22Rv1 (cell line): ENCODE measurements around the gene PPP2R5C.

Experiments
- CTCF ChIP-seq: fragments of 450-650 bp; IDR thresholded peaks from 2 replicates; pipeline ENCODE4 v1.5.1; 2017; ENCODE audit warnings: mild to moderate bottlenecking
- ZFX ChIP-seq: fragments of 450-650 bp; IDR thresholded peaks from 2 replicates; pipeline ENCODE4 v1.6.1; 2017; ENCODE audit warnings: antibody characterized with exemption, borderline replicate concordance

GRCh38 chr14:101825797-101826196 is 64.3 kb downstream of the PPP2R5C start:
- TF ChIP-seq CTCF, result no peak
- TF ChIP-seq ZFX, result no peak
